Measurements from ENCODE around the gene SLC7A7.
A peak's percentile ranks its signal among the peaks of the same experiment; 100 is the strongest.

GRCh38 chr14:22852940-22853767 lies 37.9 kb upstream of the SLC7A7 start:
- peak in 6 of 7 experiments; percentile 67 to 99 (median 91) for TF ChIP-seq CTCF (IDR thresholded peaks at IDR 0.05)
- TF ChIP-seq POLR2A (IDR thresholded peaks at IDR 0.05), result no peak
